NCI-H146 treated with DMSO at 0.1 percent for 48 hours (cell line): ENCODE data around the gene DHX16.
A peak's percentile ranks its signal among the peaks of the same experiment; 100 is the strongest.

ENCODE experiments used
- DNase-seq: peaks from one replicate; lab custom pipeline; 2025; ENCODE audit not compliant: unreplicated experiment; lab: John Stamatoyannopoulos, UW

DHX16 gene

GRCh38 chr6:30641048-30641447, 31.8 kb downstream of the DHX16 start:
- no peak for DNase-seq

DNA sequence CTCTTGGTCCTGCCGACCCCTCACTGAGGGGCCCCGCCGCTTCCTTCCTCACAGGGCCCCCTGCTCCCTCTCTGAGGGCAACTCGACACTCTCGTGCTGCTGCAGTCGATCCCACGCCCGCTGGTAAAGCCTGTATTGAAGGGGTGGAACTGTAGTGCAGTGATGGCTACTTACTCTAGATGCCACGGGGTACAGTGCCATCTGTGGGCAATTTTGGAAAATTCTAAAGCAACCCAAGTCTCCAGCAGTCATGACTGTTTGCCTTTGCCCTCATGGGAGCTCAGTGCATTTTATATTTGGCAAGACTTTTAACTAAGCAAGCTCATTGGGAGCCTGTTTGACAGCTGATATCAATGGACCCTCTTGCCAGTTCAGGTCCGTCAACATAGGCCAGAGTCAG, 32.3 kb downstream of the DHX16 start:
- DNase-seq = no peak

- DNase-seq = no peak
Measured at GRCh38 chr6:30635834-30636233, 37.0 kb downstream of the DHX16 start.

- DNase-seq = peak; percentile 59
Measured at GRCh38 chr6:30626484-30627366, 46.1 kb downstream of the DHX16 start, which contains the start of gene ATAT1. Gene ATAT1 (plus strand): TSS chr6:30626874.

- no peak for DNase-seq
Measured at GRCh38 chr6:30625511-30625910, 47.3 kb downstream of the DHX16 start.

- DNase-seq = no peak
Measured at GRCh38 chr6:30619561-30619960, 53.2 kb downstream of the DHX16 start.

DNA sequence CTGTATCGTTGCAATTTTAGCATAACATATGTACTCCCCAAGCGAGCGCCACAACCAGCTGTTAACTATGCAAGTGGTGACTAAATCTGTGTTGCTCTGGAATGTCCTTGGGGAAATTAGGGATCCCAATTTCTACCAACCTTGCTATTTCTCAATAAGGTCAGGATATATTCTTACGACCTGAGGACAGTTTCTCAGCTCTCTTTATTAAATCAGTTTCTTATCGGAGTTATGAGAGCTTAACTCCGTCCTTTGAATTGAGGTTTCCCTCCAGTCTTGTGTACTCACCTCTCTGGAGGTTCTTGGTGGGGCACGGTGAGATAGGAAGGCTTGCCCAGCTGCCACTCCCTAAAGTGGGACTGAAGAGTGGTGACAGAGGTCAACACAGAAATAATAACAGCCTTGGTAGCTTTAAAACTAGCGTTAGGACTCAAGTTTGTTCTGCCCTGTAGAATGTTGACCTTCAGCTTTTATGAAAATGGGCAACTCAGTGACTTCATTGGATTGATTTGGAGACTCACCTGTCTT, 54.5 kb downstream of the DHX16 start:
- no peak for DNase-seq

DNA sequence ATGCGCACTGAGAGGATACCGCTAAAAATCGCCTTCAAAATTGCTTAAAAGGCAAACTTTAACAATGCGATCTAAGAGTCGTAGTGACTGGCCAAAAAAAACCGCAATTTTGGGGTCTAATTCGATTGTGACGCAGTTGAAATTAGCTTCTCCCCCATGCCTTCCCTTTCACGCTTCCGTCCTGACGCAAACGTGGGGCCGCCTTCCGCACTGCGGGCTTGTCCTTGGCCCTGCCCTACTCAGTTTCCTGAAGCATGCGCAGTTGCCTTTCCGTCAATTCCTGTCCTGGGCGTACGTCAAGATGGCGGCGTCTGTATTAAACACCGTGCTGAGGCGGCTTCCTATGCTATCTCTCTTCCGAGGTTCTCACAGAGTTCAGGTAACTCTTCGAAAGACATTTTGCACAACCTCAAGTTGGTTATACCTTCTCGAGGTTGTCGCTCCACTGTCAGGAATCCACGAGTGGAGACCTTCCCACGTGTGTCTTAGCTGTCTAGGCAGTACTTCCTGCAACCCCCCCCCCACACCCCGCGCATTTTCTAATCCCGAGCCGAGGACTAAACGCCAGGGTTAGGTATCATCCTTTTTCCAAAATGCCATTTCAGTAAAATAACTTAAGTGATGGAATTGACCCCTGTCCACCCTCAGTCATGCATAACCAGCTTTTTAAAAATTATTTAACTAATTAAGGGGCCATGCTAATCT, 55.1 kb downstream of the DHX16 start, which contains the start of gene MRPS18B:
Gene MRPS18B (plus strand): TSS at position 276 of the 705 bp plus-strand sequence. CDS start 26 bp downstream, at position 302.
- DNase-seq = peak; percentile 97

- peak; percentile 99 for DNase-seq
Measured at GRCh38 chr6:30616811-30617564, 55.8 kb downstream of the DHX16 start, which contains the start of gene PPP1R10. Gene PPP1R10 (minus strand): TSS chr6:30617243. CDS start chr6:30609944, 7,299 bp downstream.

GRCh38 chr6:30615958-30616810, 56.6 kb downstream of the DHX16 start:
- peak; percentile 52 for DNase-seq

DNA sequence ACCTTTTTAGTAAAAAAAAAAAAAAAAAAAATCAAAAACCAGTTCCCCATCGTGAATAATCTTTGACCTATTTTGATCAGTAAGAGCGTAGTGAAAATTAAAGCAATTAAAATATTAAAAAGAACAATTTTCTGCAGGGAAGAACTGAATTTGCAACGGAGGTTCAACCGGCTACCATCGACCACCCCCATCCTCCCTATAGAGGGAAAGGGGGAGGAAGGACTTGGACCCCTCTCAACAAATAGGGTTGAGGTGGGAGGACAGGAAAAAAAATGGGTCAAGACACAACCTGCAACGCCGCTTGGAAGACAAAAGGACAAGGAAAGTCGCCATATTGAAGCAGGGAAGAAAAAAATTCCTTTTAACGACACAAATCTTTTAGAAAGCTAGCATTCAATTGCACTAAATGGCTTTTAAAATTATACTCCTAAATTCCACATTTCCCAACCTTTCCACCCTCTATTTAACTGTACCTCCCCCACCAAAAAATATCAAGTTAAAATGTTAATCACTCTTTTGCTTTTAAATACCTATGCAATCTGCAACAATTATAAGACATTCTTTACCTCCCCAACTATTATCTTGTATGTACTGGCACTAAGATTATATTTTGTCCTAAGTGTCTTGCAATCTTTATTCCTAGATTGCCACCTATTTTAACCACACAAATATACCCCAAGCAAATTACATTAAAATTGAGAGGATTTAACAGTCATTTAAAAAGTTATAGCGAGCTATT, 57.4 kb downstream of the DHX16 start:
- DNase-seq = peak; percentile 84

DNA sequence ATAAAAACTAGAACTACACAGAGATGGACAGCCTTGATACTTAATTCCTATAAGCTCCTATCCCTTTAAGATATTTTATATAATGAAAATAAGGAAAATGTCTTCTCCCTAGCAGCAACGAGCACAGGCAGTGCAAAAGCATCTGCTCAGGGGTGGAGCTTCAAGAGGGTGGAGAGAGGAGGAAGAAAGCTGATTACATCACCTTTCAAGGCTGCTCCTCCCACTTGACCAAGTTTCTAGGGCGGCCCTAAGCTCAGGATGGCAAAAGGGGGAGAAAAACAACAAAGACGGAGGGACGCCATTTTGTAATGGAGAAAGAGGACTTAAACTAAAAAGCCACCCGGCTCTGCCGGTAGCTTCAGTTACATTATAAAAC, 58.0 kb downstream of the DHX16 start:
- peak; percentile 96 for DNase-seq

DNA sequence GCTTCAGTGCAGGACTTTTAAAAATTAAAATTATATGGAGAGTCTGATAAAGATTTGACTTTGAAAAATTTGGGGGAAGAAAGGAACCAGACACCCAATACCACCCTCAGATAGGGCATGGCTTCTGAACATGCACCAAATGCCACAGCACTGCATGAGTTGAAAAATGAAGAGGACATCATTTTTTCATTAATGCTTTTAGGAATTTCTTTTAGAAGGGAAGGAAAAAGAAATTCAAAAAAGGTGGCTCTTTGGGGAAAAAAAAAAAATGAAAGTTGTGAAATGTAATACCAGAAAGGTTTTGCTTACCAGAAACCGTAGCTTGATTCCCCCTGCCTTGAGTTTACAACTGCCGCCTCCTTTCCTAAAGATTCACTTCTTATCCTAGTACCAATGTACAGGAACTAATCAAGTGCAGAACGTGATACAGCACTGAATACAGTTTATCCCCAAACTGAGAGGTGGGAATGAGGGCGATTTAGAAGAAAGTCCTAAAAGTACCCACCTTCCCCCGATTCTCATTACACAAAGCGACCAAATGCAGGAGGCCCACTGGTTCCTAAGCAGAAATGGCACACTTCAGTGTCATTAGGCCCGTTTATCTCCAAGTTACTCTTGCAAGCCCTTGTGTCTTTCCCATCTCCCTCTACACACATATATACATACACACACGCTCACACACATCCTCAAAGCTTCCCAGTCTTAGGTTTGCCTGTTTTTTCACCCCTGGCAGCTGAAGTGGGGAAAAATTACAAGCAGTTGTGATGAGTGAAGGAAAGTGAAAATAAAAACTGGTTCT, 58.6 kb downstream of the DHX16 start:
- no peak for DNase-seq

- DNase-seq = no peak
Measured at GRCh38 chr6:30613251-30614043, 59.4 kb downstream of the DHX16 start.

- no peak for DNase-seq
Measured at GRCh38 chr6:30612687-30613248, 60.0 kb downstream of the DHX16 start.

DNA sequence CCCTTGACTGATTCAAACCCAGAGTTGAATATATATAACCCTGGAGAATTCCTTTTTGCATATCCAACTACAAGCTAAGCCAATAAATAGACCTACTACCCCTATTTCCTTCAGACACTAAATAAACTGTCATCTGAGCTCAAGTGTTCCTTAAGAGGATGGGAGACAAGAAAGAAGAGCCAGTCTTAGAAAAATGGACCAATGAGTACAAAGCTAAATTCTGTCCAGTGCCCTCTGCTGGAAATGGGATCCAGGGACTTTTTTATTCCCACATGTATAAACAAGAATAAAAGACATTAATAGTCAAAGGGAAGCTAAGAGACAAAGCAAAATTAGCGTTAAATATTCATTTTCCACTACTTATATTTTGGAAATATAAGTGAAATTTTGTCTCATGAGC, 60.6 kb downstream of the DHX16 start:
- no peak for DNase-seq

GRCh38 chr6:30611856-30612194, 61.0 kb downstream of the DHX16 start:
- DNase-seq = no peak
